ENCODE data around the gene SOWAHA. TPM values are rescaled to one million over a fixed set of nuclear protein-coding genes. Genes with fewer than 3 reads are reported as not detected.
A peak's percentile ranks its signal among the peaks of the same experiment; 100 is the strongest.

SOWAHA gene
- total RNA-seq, 3 donors from 2014 or later: 11.6 to 44.5 (median 24.3) TPM

DNA sequence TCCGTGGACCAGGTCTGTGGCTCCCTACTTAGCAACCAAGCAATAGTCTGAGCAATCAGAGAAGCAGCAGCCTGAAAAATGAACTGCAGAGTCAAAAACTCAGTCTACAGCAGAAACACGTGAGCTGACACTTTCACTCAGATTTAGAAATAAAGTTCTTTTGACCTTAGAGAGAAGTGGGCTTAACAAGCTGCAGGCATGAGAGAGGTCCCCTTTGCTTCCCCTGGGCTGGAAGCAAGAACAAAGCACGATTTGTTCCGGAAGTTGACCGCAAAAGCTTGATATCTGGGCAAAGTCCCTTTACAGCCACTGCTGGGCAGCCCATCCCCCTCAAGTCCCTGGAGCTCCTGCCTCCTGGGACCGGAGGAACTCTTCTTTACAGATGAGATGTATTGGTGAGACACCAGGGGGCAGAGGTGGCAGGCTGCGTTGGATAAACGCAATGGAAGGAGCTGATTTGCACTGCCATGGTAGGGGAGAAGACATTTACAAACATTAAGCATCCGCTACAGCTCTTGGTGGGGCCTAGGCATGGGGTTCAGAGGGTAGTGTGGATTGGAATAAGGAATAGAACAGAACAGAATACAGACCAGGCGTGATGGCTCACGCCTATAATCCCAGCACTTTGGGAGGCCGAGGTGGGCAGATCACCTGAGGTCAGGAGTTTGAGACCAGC, 5.8 kb upstream of the SOWAHA start:
- Histone ChIP-seq H3K9me3 (no peaks in the 10 kb centered on the region), H3K36me3 (ENCODE audit: low read depth) (no peaks in the 10 kb centered on the region), H3K4me3 (no peak overlapping the region), H3K4me1 (ENCODE audit: low read depth) (peaks cover 13% of the 10 kb centered on the region)
- peak; percentile 99 for ATAC-seq
- TF ChIP-seq CTCF (IDR thresholded peaks at IDR 0.05): peak; percentile 39
- DNase-seq: peak; percentile 90 to 93 (median 91)
- intact Hi-C loops (cut with DNase I, micrococcal nuclease): no loop called here

DNA sequence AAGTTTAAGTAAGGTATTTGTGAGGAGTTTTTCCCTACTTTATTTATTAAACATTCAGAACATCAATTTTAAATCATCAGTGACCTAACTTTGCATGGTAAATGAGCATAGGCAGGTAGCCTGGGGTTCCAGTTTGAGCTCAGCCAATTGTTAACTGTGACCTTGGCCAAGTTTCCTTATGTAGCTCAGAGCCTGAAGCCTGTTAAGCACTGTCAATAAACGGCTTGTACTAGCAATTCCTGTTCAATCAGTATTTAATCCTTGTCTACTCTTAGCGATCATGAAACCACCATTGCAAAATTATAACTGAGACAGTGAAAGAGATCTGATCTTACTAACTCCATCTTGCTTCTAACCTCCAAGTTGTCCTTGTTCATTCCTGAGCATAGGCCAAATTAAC, 4.7 kb upstream of the SOWAHA start:
- DNase-seq: peak in 1 of 3 donors; percentile 34
- no peak overlapping the region for H3K4me3 ChIP-seq
- H3K36me3 ChIP-seq (ENCODE audit: low read depth): no peaks in the 10 kb centered on the region
- no peak for TF ChIP-seq CTCF (IDR thresholded peaks at IDR 0.05)
- intact Hi-C loops (cut with DNase I, micrococcal nuclease): no loop called here
- no peaks in the 10 kb centered on the region for H3K9me3 ChIP-seq
- peaks cover 21% of the 10 kb centered on the region for H3K4me1 ChIP-seq (ENCODE audit: low read depth)
- ATAC-seq: no peak

GRCh38 chr5:132808866-132809265, 4.2 kb upstream of the SOWAHA start:
- Histone ChIP-seq H3K9me3 (no peaks in the 10 kb centered on the region), H3K4me1 (ENCODE audit: low read depth) (peaks cover 21% of the 10 kb centered on the region), H3K4me3 (no peak overlapping the region), H3K36me3 (ENCODE audit: low read depth) (no peaks in the 10 kb centered on the region)
- ATAC-seq: no peak
- intact Hi-C loops (cut with DNase I, micrococcal nuclease): no loop called here
- no peak for TF ChIP-seq CTCF (IDR thresholded peaks at IDR 0.05)
- no peak for DNase-seq

- intact Hi-C loops (cut with DNase I, micrococcal nuclease): loop anchor here in 1 of 2 donors (10.0 kb wide), 1 partner anchor 426 kb away; no protein-coding TSS in a partner anchor
- Histone ChIP-seq H3K9me3 (no peaks in the 10 kb centered on the region), H3K4me3 (no peak overlapping the region), H3K36me3 (ENCODE audit: low read depth) (no peaks in the 10 kb centered on the region), H3K4me1 (ENCODE audit: low read depth) (peaks cover 21% of the 10 kb centered on the region)
- ATAC-seq (no peak), DNase-seq (no peak)
- no peak for TF ChIP-seq CTCF (IDR thresholded peaks at IDR 0.05)
These were observed 2.5 kb upstream of the SOWAHA start for GRCh38 chr5:132810605-132811004.

- ATAC-seq: no peak
- H3K4me1 ChIP-seq (ENCODE audit: low read depth): peaks cover 21% of the 10 kb centered on the region
These were observed 858 bp upstream of the SOWAHA start for GRCh38 chr5:132812123-132812765.

More at GRCh38 chr5:132812123-132812765, 858 bp upstream of the SOWAHA start:
- Histone ChIP-seq H3K9me3 (no peaks in the 10 kb centered on the region), H3K36me3 (ENCODE audit: low read depth) (no peaks in the 10 kb centered on the region), H3K4me3 (no peak overlapping the region)
- no peak for DNase-seq
- intact Hi-C loops (cut with DNase I, micrococcal nuclease): loop anchor here in 1 of 2 donors (10.0 kb wide), 1 partner anchor 427 kb away; no protein-coding TSS in a partner anchor
- no peak for TF ChIP-seq CTCF (IDR thresholded peaks at IDR 0.05)

All from mucosa of descending colon (tissue), 3 donors.